Stimulated activated CD8-positive, alpha-beta memory T cell treated with anti-CD3 and anti-CD28 coated beads, Interleukin-12 subunit alpha, Interleukin-12 subunit beta, amount 100 ng/mL, for 1 hour (primary cell): ENCODE data around the gene ATP8B1.
"Not testable (repeated sequence)": the region's sequence is repeated elsewhere in the genome, so short reads cannot be mapped to it uniquely, and the experiment has no call there.

ENCODE experiments used
- DNase-seq: peaks from one replicate; pipeline ENCODE4 v3.0.0-alpha.2; 2020; ENCODE audit warnings: low read depth

ATP8B1 gene

DNA sequence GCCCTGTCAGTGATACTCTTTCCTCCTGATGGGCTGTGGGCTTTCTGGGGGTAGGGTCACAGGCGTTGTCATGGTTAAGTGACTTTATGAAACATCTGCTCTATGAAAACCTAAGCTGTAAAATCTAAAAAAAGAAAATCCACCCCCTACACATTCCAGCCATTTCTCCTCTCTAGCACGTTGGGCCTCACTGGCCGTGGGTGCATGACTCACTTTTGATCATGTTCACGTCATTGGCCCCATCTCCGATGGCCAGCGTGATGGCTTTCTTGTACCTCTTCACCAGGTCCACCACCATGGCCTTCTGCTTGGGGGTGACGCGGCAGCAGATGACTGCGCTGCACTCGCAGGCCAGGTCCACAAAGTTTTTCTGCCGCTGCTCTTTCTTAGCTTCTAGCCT, 142.2 kb downstream of the ATP8B1 start:
- no peak for DNase-seq

GRCh38 chr18:57659460-57660102, 143.5 kb downstream of the ATP8B1 start:
- no peak for DNase-seq

DNA sequence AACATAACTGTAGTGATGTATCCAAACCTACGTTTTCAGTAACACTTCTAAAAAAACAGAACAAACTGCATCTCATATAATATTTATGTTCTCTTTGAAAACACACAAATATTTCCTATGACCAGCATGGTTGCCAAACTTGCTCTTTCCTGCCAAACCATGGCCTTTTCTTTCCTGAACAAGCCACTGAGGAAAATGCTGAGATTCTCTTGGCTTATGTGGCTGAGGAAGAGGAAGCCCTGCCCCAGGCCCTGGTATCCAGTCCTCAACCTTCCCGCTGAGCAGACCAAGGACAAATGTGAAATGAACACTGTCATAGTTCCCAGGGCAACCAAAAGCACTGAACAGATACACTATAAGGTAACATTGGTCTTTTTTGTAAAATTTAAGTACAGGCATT, 145.6 kb downstream of the ATP8B1 start:
- no peak for DNase-seq

GRCh38 chr18:57655740-57656139, 147.4 kb downstream of the ATP8B1 start:
- no peak for DNase-seq

GRCh38 chr18:57651914-57652313, 151.2 kb downstream of the ATP8B1 start:
- no peak for DNase-seq

DNA sequence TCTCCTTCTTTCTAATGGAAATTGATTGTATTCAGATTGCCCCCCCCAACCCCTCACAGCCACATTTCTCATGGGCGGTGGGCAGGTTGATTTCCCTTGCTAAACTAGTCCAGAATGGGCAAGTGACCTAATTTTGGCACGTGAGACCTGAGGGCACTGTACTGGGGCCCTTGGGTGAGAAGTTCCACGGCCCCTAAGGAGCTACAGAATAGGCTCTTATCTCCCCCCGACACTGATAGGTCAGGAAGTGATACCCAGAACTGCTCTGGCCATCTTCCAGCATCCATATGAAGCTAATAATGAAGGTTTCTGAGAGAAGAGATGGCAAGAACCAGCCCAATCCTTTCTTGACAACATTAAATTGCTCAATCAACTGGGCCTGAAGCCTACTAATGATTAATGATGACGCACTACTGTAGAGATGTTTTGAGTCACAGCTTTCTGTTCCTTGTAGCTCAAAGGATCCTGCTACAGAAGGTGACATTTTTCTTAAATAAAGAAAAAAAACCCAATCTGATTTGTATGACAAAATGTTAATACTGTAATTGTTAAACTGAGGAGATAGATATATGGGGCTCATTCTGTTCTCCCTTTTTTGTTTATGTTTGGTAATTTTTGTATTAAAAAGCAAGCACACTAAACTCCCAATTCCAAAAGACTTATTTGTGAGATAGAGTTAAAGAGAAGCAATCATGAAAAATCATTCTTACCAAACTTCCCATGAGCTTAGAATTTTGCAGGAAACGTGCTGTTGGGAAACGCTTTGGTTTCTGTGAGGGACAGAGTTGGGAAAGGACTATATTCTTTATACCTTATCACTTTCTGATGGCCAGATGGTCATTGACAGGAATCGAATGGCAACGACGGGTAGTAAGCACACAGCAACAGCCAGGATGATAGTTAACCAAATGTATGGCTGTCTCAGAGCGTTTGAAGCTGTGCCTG, 153.3 kb downstream of the ATP8B1 start:
- no peak for DNase-seq

DNA sequence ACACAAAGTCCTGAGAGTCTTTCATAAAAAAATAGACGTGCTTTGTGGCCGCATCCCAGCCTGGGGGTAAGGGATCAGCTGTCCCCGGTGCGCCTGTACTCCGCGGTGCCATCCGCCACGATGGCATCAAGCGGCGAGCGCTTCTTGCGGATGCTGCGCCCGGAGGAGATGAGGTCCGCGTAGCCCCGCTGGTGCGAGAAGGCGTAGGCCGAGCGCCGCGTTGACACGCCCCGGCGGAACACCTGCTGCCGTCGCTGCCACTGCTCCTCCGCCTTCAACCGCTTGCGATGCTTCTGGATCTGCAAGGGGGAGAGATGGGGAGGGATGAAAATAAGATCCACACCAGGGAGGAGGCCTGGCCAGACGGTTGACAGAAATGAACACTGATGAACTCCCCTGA, 154.7 kb downstream of the ATP8B1 start:
- no peak for DNase-seq

- no peak for DNase-seq
These were observed 158.6 kb downstream of the ATP8B1 start for GRCh38 chr18:57644540-57644939.

DNA sequence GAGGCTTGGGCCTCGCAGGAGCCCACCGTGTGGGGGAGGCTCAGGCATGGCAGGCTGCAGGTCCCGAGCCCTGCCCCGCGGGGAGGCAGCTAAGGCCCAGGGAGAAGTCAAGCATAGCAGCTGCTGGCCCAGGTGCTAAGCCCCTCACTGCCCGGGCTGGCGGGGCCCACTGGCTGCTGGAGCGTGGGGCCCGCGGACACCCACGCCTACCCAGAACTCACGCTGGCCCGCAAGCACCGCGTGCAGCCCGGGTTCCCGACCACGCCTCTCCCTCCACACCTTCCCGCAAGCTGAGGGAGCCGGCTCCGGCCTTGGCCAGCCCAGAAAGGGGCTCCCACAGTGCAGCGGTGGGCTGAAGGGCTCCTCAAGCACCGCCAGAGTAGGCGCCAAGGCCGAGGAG, 159.4 kb downstream of the ATP8B1 start:
- not testable (repeated sequence) for DNase-seq

GRCh38 chr18:57642462-57642861, 160.7 kb downstream of the ATP8B1 start:
- DNase-seq = not testable (repeated sequence)

DNA sequence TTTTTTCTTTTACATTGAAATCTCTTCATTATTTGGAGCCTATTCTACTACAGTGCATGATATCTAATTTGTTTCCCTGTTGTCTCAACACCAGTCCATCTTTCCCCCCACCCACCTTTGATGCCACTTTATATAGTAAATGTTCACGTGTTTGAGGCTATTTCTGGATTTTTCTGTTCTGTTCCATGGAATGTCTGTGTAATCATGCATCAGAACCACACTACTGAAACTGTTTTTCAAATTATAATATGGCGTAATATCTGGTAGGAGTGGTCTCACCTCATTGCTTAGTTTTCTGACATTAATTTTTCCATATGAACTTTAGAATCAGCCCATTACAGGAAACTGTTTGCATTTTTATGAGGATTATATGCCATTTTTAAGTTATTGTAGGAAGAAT, 162.4 kb downstream of the ATP8B1 start:
- no peak for DNase-seq

GRCh38 chr18:57640236-57640635, 162.9 kb downstream of the ATP8B1 start:
- no peak for DNase-seq

DNA sequence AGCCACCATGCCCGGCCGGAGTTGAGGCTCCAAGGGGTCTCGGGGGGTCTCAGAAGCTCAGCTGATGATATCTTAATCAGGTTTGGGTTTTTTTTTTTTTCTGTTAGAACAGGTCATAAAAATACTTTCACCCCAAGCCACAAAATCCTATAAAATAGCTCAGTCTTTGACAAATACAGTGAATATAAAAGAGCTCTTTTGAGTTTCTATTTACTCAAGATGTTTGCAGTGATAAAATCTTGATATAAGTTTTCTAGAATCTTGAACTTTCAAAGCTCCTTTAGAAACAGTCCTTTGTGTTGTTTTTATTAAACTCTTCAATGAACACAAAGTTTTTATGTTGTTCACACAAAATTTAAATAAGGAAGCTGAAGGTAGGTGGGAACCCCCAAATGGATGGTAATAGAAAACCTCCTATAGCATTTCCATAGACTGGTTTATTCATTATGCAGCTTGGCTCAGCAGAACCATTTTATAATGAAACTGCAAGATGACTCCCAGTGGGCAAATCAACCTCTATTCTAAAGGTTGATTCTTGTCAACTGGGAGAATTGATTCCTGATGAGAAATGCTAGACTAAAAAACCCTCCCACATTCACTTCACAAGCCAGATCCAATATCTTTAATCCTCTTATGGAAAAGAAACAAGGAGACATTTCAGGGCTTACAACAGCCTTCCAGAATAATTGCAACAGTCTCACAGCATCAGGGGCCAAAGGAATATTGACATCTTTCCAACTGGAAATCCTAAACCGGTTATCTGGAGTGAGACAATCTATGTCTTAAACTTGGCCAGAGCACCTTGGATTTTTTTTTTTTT, 167.9 kb downstream of the ATP8B1 start:
- DNase-seq = no peak

- no peak for DNase-seq
These were observed 171.4 kb downstream of the ATP8B1 start for GRCh38 chr18:57631697-57632096.

GRCh38 chr18:57630754-57631595, 172.1 kb downstream of the ATP8B1 start:
- DNase-seq = no peak

- DNase-seq = peak; percentile 91
These were observed 172.9 kb downstream of the ATP8B1 start for GRCh38 chr18:57630002-57630753.

DNA sequence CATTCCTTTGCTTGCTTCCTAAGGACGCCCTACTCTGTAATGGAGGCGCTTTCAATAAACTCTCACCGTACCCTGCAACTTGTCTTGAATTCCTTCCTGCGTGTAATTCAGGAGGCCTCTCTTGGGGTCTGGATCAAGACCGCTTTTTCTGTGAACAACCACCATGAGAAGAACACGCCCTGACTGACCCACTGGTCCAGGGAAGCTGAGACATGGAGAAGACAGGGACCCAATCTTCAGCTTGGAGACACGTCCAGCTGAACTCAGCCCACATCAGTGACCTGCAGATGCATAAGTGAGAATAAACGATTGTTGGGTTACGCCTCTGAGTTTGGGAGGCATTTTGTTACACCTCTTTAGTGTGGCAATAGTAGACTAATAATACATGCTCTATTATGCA, 173.7 kb downstream of the ATP8B1 start:
- DNase-seq = no peak

- no peak for DNase-seq
These were observed 175.6 kb downstream of the ATP8B1 start for GRCh38 chr18:57627488-57627887.

GRCh38 chr18:57624988-57625387, 178.1 kb downstream of the ATP8B1 start:
- no peak for DNase-seq

- DNase-seq = no peak
These were observed 181.9 kb downstream of the ATP8B1 start for GRCh38 chr18:57621246-57621604.

DNA sequence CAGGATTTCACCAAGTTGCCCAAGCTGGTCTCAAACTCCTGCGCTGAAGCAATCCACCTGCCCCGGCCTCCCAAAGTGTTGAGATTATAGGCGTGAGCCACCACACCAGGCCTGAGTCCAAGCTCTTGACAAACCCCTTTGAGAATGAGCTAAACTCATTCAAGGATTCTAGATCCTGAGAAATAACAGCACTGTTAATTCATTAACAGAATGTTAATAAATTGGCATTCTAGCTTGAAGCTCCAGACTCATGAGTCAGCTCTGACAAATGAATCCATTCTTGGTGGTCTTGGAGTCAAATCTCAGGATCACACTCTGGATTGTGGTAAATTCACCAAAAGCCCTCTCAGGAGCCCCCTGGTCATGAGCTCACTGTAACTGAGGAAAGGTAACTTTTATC, 183.2 kb downstream of the ATP8B1 start:
- no peak for DNase-seq
